Right lobe of liver (tissue), 6 donors: ENCODE data around the gene SECISBP2. TPM values are rescaled to one million over a fixed set of nuclear protein-coding genes. Genes with fewer than 3 reads are reported as not detected.

Experiments
- ATAC-seq, 4 donors: fragments of 200-7000 bp; cut with Tn5 transposase; one replicate each; pipeline ENCODE4 v1.9.1; 2020; ENCODE audit warnings: mild to moderate bottlenecking in 4 of 4, moderate library complexity in 4 of 4
- DNase-seq, 3 donors: peaks; one replicate each; pipeline ENCODE4 v3.0.0-alpha.2; 2020
- H3K27ac ChIP-seq, 3 donors: fragments of 200-600 bp; one replicate each; pipeline ENCODE4 v1.8.0; 2022
- H3K27me3 ChIP-seq, 2 donors: fragments of 200-600 bp; one replicate each; pipeline ENCODE4 v1.8.0; 2022
- H3K36me3 ChIP-seq, 4 donors: fragments of 200-600 bp; sonication (generic) in 1 of 4; one replicate each; pipeline versions ENCODE4 v1.5.1 to v1.8.0; 2017 to 2022; ENCODE audit warnings: control low read depth in 1 of 4
- H3K4me1 ChIP-seq, 4 donors: fragments of 200-600 bp; sonication (generic) in 1 of 4; one replicate each; pipeline versions ENCODE4 v1.5.1 to v1.8.0; 2017 to 2022; ENCODE audit warnings: control low read depth in 1 of 4
- H3K4me3 ChIP-seq, 3 donors: fragments of 200-600 bp; one replicate each; pipeline ENCODE4 v1.8.0; 2022
- H3K9me3 ChIP-seq, 4 donors: fragments of 200-600 bp; sonication (generic) in 1 of 4; one replicate each; pipeline versions ENCODE4 v1.5.1 to v1.8.0; 2017 to 2022; ENCODE audit warnings: control low read depth in 1 of 4
- POLR2A ChIP-seq: fragments of 450-650 bp; IDR thresholded peaks from one replicate; pipeline ENCODE4 v1.6.1; 2017; ENCODE audit warnings: antibody characterized with exemption, mild to moderate bottlenecking
- WGBS: methylation state at CpG from one replicate; pipeline ENCODE4 v1.1.6; 2018; ENCODE audit warnings: low coverage, low lambda C conversion rate; ENCODE audit not compliant: insufficient coverage; ENCODE audit errors: missing lambda C conversion rate; 5-methylcytosine and 5-hydroxymethylcytosine counted together
- intact Hi-C, 2 donors: fragments of 100-400 bp; cut with DNase I; formaldehyde crosslinking; loops; one replicate each; pipeline versions ENCODE4 v1.11.2 to v1.14.1; 2022
- total RNA-seq, 6 experiments: library from RNA; depleted of rRNA in 2 of 6; stranded (reverse); fragments of >200 nt in 2 of 6; fragmentation: NEBNext Ultra II Directional in 3 of 6; extraction: Animal tissue kit (Norgen Biotek cat#: 25700) in 3 of 6; gene quantifications; one replicate each; pipeline versions ENCODE4 v1.1.0 to v1.2.4, GENCODE V29; 2016 to 2023
- TF ChIP-seq, protein P1 (sequence below), 4 donors: fragments of 200-600 bp in 3 of 4; fragments of 450-650 bp in 1 of 4; IDR thresholded peaks; one replicate each; pipeline versions ENCODE4 v1.5.1 to v1.8.0; 2016 to 2022; ENCODE audit warnings: antibody characterized with exemption in 4 of 4, mild to moderate bottlenecking in 2 of 4
- donor health status: DM: no; HTN: yes; CAD: no.
- donor health status: DM: no; HTN: no; CAD: no.
- donor health status: DM: no; HTN: no; CAD: no.
- donor health status: DM: no; HTN: yes; CAD: no.
- donor health status: DM: no; HTN: yes; CAD: no.

The SECISBP2 gene
- total RNA-seq, 6 experiments from 2014 or later, result 17.3 to 34.2 (median 26.5) TPM

DNA sequence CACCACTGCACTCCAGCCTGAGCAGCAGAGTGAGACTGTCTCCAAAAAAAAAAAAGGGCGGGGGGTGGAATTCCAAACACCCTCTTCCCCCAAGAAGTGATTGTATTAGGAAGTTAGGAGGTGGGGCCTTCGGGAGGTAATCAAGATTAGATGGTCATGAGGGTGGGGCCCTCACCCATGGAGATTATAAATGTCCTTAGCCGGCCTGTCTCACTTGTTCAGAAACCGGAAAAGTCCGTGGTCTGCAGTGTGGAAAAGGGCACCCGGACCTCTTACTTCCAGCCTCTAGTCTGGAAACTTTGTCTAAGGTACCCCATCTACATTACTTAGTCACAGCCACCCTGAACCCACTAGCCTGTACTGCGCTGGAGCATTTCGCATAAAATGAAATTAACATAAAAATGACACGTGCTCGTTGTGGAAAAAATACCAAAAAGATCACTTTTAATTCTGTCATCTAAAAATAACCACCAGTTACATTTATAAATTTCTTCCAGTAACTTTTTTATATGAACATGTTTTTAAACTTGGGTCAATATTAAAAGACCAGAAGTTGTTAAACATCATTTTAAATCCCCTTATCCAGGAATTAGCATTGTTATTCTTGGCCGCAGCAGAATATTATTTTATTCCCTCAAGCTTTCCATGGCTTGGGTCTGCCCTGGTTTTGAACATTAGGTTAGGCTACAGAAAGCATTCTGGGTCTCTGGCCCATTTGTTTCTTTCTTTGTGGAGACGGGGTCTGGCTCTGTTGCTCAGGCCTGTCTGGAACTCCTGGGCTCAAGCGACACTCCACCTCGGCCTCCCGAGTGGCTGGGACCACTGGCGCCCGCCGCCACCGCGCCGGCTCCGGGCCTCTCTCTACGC is 8.5 kb upstream of the SECISBP2 start:
- TF ChIP-seq POLR2A, result no peak
- TF ChIP-seq, protein P1, sequence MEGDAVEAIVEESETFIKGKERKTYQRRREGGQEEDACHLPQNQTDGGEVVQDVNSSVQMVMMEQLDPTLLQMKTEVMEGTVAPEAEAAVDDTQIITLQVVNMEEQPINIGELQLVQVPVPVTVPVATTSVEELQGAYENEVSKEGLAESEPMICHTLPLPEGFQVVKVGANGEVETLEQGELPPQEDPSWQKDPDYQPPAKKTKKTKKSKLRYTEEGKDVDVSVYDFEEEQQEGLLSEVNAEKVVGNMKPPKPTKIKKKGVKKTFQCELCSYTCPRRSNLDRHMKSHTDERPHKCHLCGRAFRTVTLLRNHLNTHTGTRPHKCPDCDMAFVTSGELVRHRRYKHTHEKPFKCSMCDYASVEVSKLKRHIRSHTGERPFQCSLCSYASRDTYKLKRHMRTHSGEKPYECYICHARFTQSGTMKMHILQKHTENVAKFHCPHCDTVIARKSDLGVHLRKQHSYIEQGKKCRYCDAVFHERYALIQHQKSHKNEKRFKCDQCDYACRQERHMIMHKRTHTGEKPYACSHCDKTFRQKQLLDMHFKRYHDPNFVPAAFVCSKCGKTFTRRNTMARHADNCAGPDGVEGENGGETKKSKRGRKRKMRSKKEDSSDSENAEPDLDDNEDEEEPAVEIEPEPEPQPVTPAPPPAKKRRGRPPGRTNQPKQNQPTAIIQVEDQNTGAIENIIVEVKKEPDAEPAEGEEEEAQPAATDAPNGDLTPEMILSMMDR (IDR thresholded peaks at IDR 0.05), result no peak
- H3K27ac ChIP-seq, result peak overlapping the region; percentile 98 to 100 (median 99)
- DNase-seq (no peak), ATAC-seq (no peak)
- peaks cover 0 to 27% (median 1%) of the 10 kb centered on the region in 4 donors for H3K4me1 ChIP-seq
- H3K4me3 ChIP-seq, result peak overlapping the region; percentile 68 to 81 (median 76)
- no peaks in the 10 kb centered on the region for H3K9me3 ChIP-seq
- intact Hi-C loops, result no loop called here
- no peaks in the 10 kb centered on the region for H3K36me3 ChIP-seq
- WGBS, result 23% methylated on average over 20 of the region's 23 CpGs
- no peaks in the 10 kb centered on the region for H3K27me3 ChIP-seq

- Histone ChIP-seq H3K4me3 (peak within 1 kb of the TSS; percentile 69 to 81 (median 76)), H3K27me3 (no peaks in the 10 kb centered on the region), H3K9me3 (no peaks in the 10 kb centered on the region), H3K27ac (peak within 1 kb of the TSS; percentile 98 to 100 (median 99)), H3K36me3 (no peaks in the 10 kb centered on the region), H3K4me1 (peaks cover 0 to 27% (median 1%) of the 10 kb centered on the region in 4 donors)
- peak; percentile 100 for DNase-seq
- under 1% methylated on average over 51 of the region's 86 CpGs for WGBS
- TF ChIP-seq, protein P1 (IDR thresholded peaks at IDR 0.05), result no peak
- TF ChIP-seq POLR2A, result peak; percentile 96
- intact Hi-C loops, result no loop called here
- peak; percentile 90 to 95 (median 94) for ATAC-seq
Measured at GRCh38 chr9:89310475-89311345, 7.6 kb upstream of the SECISBP2 start, which contains the start of gene CKS2. Gene CKS2 (plus strand): TSS chr9:89311195. CDS start chr9:89311293, 98 bp downstream.

- H3K36me3 ChIP-seq, result peaks cover 0 to 2% (median 0%) of the 10 kb centered on the region in 4 donors
Measured at GRCh38 chr9:89311346-89312221, 6.7 kb upstream of the SECISBP2 start.

More at GRCh38 chr9:89311346-89312221, 6.7 kb upstream of the SECISBP2 start:
- WGBS, result under 1% methylated on average over 20 of the region's 54 CpGs
- H3K9me3 ChIP-seq, result no peaks in the 10 kb centered on the region
- peaks cover 0 to 27% (median 1%) of the 10 kb centered on the region in 4 donors for H3K4me1 ChIP-seq
- intact Hi-C loops, result no loop called here
- DNase-seq (peak in 2 of 3 donors; percentile 53), ATAC-seq (peak in 3 of 4 donors; percentile 0 to 1 (median 1))
- TF ChIP-seq POLR2A, result no peak
- TF ChIP-seq, protein P1 (IDR thresholded peaks at IDR 0.05), result no peak
- H3K27ac ChIP-seq, result peak overlapping the region; percentile 72 to 75 (median 75)
- no peaks in the 10 kb centered on the region for H3K27me3 ChIP-seq
- peak overlapping the region; percentile 54 to 70 (median 69) for H3K4me3 ChIP-seq
